T-helper 1 cell treated with Interleukin-12 subunit alpha and Interleukin-12 subunit beta and Interleukin-4 antibody, amounts not matched to agents 30 μg/mL and 1 μg/mL, for 36 hours (primary cell): ENCODE measurements around the gene SLC1A2.
A peak's percentile ranks its signal among the peaks of the same experiment; 100 is the strongest.

ENCODE experiments used
- H3K27ac Mint-ChIP-seq: one replicate; pipeline ENCODE4 v1.8.0; 2021; ENCODE audit warnings: mild to moderate bottlenecking, mixed read lengths
- H3K27me3 Mint-ChIP-seq: one replicate; pipeline ENCODE4 v1.8.0; 2021; ENCODE audit warnings: low read depth, mixed read lengths
- H3K36me3 Mint-ChIP-seq: one replicate; pipeline ENCODE4 v1.8.0; 2021; ENCODE audit warnings: low read depth, mixed read lengths
- H3K4me1 Mint-ChIP-seq: one replicate; pipeline ENCODE4 v1.8.0; 2021; ENCODE audit warnings: low read depth, mixed read lengths
- H3K4me3 Mint-ChIP-seq: one replicate; pipeline ENCODE4 v1.8.0; 2021; ENCODE audit warnings: mild to moderate bottlenecking, moderate library complexity, mixed read lengths
- H3K9me3 Mint-ChIP-seq: one replicate; pipeline ENCODE4 v1.8.0; 2021; ENCODE audit warnings: mixed read lengths

SLC1A2 gene

GRCh38 chr11:35357923-35358322 is 61.4 kb downstream of the SLC1A2 start:
- Mint-ChIP-seq H3K9me3 (no peaks in the 10 kb centered on the region), H3K27me3 (peaks cover 3% of the 10 kb centered on the region), H3K4me3 (no peak overlapping the region), H3K4me1 (peaks cover 8% of the 10 kb centered on the region), H3K36me3 (no peaks in the 10 kb centered on the region), H3K27ac (no peak overlapping the region)

GRCh38 chr11:35355102-35355749 is 64.1 kb downstream of the SLC1A2 start:
- Mint-ChIP-seq H3K9me3 (no peaks in the 10 kb centered on the region), H3K36me3 (peaks cover 2% of the 10 kb centered on the region), H3K4me3 (no peak overlapping the region), H3K4me1 (peaks cover 6% of the 10 kb centered on the region), H3K27me3 (no peaks in the 10 kb centered on the region), H3K27ac (no peak overlapping the region)

GRCh38 chr11:35354644-35355043 is 64.7 kb downstream of the SLC1A2 start:
- Mint-ChIP-seq H3K4me1 (peaks cover 8% of the 10 kb centered on the region), H3K27me3 (no peaks in the 10 kb centered on the region), H3K36me3 (peaks cover 2% of the 10 kb centered on the region), H3K27ac (no peak overlapping the region), H3K9me3 (no peaks in the 10 kb centered on the region), H3K4me3 (no peak overlapping the region)

DNA sequence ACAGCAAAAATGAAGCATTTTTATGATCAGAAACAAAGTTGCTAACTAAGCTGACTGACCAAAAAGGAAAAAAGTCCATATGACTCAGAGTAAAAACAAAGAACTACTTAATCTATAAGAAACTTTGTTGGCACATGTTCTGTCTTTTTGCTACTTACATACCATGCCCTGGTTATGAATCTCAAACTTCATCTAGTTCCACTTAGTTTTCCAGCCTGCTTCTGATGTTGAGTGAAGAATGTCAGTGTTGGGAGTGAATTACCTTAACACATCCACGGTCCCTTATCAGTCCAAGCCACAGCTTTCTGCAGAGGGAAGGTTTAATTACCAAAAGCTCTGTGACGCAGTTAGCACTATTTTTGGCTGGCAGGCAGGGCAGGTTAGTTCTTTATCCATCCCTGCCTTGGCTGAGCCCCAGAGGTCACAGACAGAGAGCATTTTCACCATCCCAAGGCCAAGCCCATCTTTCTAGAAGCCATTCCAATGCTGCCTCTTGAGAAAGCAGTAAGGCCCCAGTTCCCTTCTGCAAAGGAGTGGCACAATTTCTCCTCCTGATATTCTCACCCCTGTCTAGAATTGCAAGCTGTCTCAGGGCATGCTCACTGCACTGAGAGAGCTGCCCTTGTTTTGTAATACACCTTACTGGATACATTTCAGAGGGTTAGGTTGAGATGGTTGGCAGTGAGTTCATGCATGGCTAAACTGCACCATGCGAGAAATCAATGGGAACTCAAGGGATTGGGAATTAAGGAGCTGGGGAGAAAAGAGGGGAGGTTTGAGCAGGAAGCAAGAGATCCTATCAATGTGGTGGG is 67.1 kb downstream of the SLC1A2 start:
- Mint-ChIP-seq H3K4me3 (no peak overlapping the region), H3K4me1 (peaks cover 17% of the 10 kb centered on the region)

DNA sequence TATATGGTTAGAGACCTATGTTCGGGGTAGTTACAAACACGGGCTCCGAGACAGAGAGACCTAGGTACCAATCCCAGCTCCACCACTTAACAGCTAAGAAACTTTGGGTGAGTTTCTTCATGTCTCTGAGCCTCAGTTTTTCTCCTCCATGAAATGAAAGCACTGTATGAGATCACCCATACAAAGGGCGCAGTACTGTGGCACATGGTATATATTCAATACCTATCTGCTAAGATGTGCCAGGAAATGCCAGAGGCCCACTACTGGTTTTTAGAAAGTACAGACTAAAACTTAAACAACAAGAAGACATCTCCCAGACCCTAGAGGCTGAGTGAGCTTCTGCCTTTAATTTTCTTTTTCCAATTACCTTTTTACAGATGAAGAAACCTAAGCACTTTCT is 69.5 kb downstream of the SLC1A2 start:
- Mint-ChIP-seq H3K9me3 (peaks cover 7% of the 10 kb centered on the region), H3K27me3 (peaks cover 3% of the 10 kb centered on the region), H3K4me1 (peaks cover 20% of the 10 kb centered on the region), H3K4me3 (no peak overlapping the region), H3K27ac (no peak overlapping the region), H3K36me3 (peaks cover 10% of the 10 kb centered on the region)

More for the DNA sequence above, 67.1 kb downstream of the SLC1A2 start:
- Mint-ChIP-seq H3K36me3 (peaks cover 2% of the 10 kb centered on the region), H3K27me3 (peaks cover 3% of the 10 kb centered on the region), H3K27ac (no peak overlapping the region), H3K9me3 (no peaks in the 10 kb centered on the region)

- Mint-ChIP-seq H3K36me3 (peaks cover 10% of the 10 kb centered on the region), H3K27me3 (peaks cover 3% of the 10 kb centered on the region), H3K9me3 (peaks cover 7% of the 10 kb centered on the region), H3K27ac (no peak overlapping the region), H3K4me3 (no peak overlapping the region), H3K4me1 (peaks cover 24% of the 10 kb centered on the region)
Measured at GRCh38 chr11:35348898-35349687, 70.3 kb downstream of the SLC1A2 start.

DNA sequence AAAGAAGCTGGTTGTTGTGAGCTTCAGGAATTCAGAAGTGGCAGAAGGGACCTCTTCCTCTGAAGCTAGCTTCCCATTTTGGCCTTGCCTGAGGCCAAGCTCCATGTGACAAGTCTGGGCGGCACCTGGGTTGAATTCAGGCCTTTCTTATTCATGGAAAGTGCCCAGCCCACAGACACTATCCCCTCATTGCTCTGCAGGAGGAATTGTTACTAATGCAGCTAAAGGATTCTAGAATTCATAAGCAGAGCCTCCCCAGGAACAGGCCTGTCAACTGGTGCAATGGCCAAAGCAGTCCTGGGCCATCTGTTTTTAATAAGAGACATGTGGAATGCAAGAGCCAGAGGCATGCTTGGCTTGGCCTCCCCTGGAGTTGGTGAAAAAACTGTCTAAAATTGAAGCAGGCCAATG is 71.4 kb downstream of the SLC1A2 start:
- Mint-ChIP-seq H3K4me1 (peaks cover 36% of the 10 kb centered on the region), H3K9me3 (peaks cover 7% of the 10 kb centered on the region), H3K27me3 (peaks cover 3% of the 10 kb centered on the region), H3K36me3 (peaks cover 10% of the 10 kb centered on the region), H3K27ac (no peak overlapping the region), H3K4me3 (no peak overlapping the region)

DNA sequence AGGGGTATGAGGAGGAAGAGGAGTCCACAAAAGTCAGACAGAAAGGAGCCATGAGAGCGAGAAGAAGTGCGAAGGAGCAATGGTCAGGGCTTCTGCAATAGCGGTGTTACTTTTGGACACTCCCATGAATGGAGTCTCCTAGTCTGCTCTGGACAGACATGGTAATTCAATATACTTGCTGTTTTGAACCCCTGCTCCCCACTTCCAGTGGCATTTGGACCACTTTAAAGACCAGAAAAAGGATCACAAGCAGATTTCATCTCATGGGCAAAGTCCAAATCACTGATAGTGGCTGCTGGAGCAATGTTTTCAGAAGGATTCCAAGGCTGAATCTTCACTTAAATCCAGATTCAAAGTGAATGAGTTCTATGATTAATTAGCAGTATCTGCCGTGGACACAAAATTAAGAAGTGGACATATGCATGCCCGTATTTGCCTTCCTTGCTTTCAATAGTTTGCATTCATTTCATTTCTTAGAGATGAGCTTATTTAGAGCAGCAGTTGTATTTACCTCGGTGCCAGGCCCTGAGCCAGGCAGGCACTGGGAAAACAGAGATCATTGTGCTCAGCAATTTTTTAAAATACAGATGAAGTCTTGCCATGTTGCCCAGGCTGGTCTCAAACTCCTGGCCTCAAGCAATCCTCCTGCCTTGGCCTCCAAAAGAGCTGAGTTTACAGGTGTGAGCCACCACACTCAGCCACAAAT is 72.0 kb downstream of the SLC1A2 start:
- Mint-ChIP-seq H3K4me1 (peaks cover 38% of the 10 kb centered on the region), H3K4me3 (no peak overlapping the region), H3K9me3 (peaks cover 7% of the 10 kb centered on the region), H3K27me3 (peaks cover 3% of the 10 kb centered on the region), H3K27ac (no peak overlapping the region), H3K36me3 (peaks cover 10% of the 10 kb centered on the region)

DNA sequence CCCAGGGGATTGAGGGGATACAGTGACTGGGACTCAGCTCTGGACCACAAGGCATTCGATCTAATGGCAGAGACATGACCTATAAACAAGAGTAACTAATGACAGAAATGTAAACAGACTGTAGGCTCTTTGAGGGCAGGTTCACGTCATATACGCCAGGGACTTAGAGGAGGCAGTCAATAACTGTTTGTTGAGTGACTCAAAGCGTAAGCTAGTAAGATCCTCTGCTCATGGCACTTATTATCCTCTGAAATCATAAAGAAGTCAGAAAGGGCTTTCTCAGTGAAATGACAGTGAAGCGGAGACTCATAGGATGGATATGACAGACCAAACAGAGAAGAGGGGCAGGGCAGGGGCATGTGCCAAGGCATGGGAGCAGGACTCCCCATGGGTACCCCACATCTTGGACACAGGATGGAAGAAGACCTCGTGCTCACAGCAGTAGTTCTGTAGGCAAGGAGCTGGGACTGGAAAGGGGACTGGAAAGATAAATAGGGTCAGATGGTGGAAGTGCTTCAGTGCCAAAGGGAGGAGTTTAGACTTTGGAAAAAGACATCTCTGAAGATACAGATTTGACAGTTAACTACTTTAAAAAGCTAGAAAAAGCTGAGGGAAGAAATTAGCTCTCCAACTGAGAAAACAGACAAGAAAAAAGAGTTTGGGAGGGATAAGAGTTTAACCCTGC is 72.7 kb downstream of the SLC1A2 start:
- Mint-ChIP-seq H3K36me3 (peaks cover 10% of the 10 kb centered on the region), H3K27ac (no peak overlapping the region), H3K9me3 (peaks cover 7% of the 10 kb centered on the region), H3K27me3 (peaks cover 3% of the 10 kb centered on the region), H3K4me1 (peaks cover 38% of the 10 kb centered on the region), H3K4me3 (no peak overlapping the region)

DNA sequence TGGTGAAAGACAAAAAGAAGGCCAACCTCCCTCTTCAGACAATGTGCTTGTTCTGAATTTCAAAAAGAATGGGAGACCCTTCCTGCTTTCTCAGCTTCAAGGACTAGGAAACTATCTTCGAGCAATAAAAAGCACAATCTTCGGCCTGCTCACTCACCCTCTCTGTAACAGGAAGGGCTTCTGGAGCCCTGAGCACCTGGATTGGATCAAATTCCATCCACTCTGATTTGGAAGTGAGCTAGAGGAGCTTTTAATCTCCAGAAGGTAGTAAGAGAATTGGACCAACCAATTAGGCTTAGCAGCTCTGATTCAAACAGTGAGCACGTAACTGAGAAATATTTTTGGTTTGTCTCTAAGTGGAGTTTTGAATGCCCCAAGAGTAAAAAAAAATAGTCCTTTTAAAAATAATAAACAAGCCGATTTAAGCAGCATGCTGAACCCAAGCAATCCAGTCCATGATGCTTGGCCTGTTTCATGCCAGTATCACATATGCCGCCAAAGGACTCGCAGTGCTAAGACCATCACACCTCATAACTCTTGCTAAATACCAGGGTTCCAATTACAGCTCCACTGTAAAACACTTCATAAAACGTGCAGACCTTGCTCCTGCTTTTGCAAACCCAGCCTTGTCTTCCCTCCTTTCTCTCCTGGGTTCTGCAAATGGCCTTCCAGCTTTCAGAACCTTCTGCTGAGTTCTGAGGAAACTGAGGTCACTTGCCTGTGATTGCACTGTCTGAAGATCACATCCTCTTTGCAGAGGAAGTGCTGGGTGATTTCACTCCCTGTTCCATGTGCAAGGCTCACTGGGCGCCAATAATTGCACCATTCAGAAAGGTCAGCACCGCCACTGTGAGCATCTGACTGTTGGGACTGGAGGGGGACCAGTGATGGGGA is 74.4 kb downstream of the SLC1A2 start:
- H3K36me3 Mint-ChIP-seq = peaks cover 8% of the 10 kb centered on the region
- peaks cover 7% of the 10 kb centered on the region for H3K9me3 Mint-ChIP-seq
- H3K4me1 Mint-ChIP-seq = peaks cover 38% of the 10 kb centered on the region
- H3K4me3 Mint-ChIP-seq = peak overlapping the region; percentile 10
- H3K27ac Mint-ChIP-seq = peak overlapping the region; percentile 3
- H3K27me3 Mint-ChIP-seq = peaks cover 3% of the 10 kb centered on the region

- peaks cover 13% of the 10 kb centered on the region for H3K36me3 Mint-ChIP-seq
- H3K27me3 Mint-ChIP-seq = peaks cover 6% of the 10 kb centered on the region
- peak overlapping the region; percentile 57 for H3K27ac Mint-ChIP-seq
- peak overlapping the region; percentile 45 for H3K4me3 Mint-ChIP-seq
- H3K9me3 Mint-ChIP-seq = peaks cover 12% of the 10 kb centered on the region
- peaks cover 28% of the 10 kb centered on the region for H3K4me1 Mint-ChIP-seq
Measured at GRCh38 chr11:35343033-35343598, 76.2 kb downstream of the SLC1A2 start.

GRCh38 chr11:35340715-35341114 is 78.6 kb downstream of the SLC1A2 start:
- Mint-ChIP-seq H3K4me3 (no peak overlapping the region), H3K27ac (no peak overlapping the region), H3K9me3 (peaks cover 19% of the 10 kb centered on the region), H3K36me3 (peaks cover 8% of the 10 kb centered on the region), H3K4me1 (peaks cover 29% of the 10 kb centered on the region), H3K27me3 (peaks cover 6% of the 10 kb centered on the region)

DNA sequence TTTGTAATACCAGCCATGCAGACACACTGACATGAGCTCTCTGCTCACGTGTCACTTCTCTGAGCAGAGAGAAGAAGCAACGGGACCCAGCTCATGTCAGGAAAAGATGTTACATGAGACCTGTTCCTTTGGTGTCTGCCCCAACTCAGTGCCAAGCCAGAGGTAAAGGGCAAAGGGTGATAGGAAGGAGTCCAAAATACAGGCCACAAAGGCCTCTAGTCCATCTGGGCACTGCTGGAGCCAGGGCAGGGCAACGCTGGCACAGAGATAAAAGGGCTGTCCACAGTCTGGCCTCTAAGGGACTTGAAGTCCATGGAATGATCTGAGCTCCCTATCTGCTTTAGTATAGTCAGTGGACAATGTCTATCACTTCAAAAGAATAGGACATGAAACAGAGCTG is 79.3 kb downstream of the SLC1A2 start:
- Mint-ChIP-seq H3K27me3 (peaks cover 6% of the 10 kb centered on the region), H3K4me3 (no peak overlapping the region), H3K4me1 (peaks cover 24% of the 10 kb centered on the region), H3K27ac (no peak overlapping the region), H3K36me3 (peaks cover 6% of the 10 kb centered on the region), H3K9me3 (peaks cover 19% of the 10 kb centered on the region)
